ENCODE data around the gene BTN2A1.

Gene BTN2A1

GRCh38 chr6:26475823-26476729, 18.3 kb downstream of the BTN2A1 start:
- H3K9me3 ChIP-seq (ENCODE audit: control insufficient read depth, low read length), result no peaks in the 10 kb centered on the region
- H3K27ac ChIP-seq, result no peak overlapping the region
- H3K4me1 ChIP-seq, result peaks cover 4% of the 10 kb centered on the region
- no peak overlapping the region for H3K9ac ChIP-seq
- no peaks in the 10 kb centered on the region for H3K36me3 ChIP-seq (ENCODE audit: control insufficient read depth, insufficient read depth, low read length)
- TF ChIP-seq, protein P1, sequence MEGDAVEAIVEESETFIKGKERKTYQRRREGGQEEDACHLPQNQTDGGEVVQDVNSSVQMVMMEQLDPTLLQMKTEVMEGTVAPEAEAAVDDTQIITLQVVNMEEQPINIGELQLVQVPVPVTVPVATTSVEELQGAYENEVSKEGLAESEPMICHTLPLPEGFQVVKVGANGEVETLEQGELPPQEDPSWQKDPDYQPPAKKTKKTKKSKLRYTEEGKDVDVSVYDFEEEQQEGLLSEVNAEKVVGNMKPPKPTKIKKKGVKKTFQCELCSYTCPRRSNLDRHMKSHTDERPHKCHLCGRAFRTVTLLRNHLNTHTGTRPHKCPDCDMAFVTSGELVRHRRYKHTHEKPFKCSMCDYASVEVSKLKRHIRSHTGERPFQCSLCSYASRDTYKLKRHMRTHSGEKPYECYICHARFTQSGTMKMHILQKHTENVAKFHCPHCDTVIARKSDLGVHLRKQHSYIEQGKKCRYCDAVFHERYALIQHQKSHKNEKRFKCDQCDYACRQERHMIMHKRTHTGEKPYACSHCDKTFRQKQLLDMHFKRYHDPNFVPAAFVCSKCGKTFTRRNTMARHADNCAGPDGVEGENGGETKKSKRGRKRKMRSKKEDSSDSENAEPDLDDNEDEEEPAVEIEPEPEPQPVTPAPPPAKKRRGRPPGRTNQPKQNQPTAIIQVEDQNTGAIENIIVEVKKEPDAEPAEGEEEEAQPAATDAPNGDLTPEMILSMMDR (IDR thresholded peaks at IDR 0.05), result no peak
- no peak overlapping the region for H2AFZ ChIP-seq
- H3K4me3 ChIP-seq (ENCODE audit: low read depth, low read length), result no peak overlapping the region
- no peak overlapping the region for H3K4me2 ChIP-seq (ENCODE audit: low read length)
- H3K79me2 ChIP-seq, result no peaks in the 10 kb centered on the region
- no peaks in the 10 kb centered on the region for H3K27me3 ChIP-seq (ENCODE audit: control insufficient read depth, insufficient read depth, low read length)

- TF ChIP-seq, protein P1 (IDR thresholded peaks at IDR 0.05), result no peak
- Histone ChIP-seq H3K4me2 (ENCODE audit: low read length) (no peak overlapping the region), H3K4me1 (peaks cover 4% of the 10 kb centered on the region), H2AFZ (no peak overlapping the region), H3K9me3 (ENCODE audit: control insufficient read depth, low read length) (no peaks in the 10 kb centered on the region), H3K27me3 (ENCODE audit: control insufficient read depth, insufficient read depth, low read length) (no peaks in the 10 kb centered on the region), H3K4me3 (ENCODE audit: low read depth, low read length) (no peak overlapping the region), H3K27ac (no peak overlapping the region), H3K36me3 (ENCODE audit: control insufficient read depth, insufficient read depth, low read length) (no peaks in the 10 kb centered on the region), H3K9ac (no peak overlapping the region), H3K79me2 (no peaks in the 10 kb centered on the region)
Measured at GRCh38 chr6:26476896-26477295, 19.1 kb downstream of the BTN2A1 start.

DNA sequence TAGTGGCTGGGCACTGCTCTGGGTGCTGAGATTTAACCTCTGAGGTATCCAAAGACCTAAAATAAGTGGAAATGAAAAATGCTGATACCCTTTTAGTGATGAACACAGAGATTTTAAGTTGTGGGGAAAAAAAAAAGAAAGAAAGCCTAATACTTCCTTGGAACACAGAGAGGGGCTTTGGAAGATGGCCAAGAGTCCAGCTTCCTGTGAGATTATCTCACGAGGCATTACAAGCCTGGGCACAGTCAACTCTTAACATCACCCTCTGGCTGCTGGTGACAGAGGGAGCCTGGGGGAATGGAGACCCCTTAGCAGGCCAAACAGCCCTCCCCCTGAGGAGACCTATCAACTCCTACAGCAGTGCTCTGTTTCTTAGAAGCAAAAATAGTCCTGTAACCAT, 19.7 kb downstream of the BTN2A1 start:
- peaks cover 4% of the 10 kb centered on the region for H3K4me1 ChIP-seq
- H3K27ac ChIP-seq, result no peak overlapping the region
- TF ChIP-seq, protein P1 (IDR thresholded peaks at IDR 0.05), result no peak
- no peaks in the 10 kb centered on the region for H3K79me2 ChIP-seq
- no peaks in the 10 kb centered on the region for H3K9me3 ChIP-seq (ENCODE audit: control insufficient read depth, low read length)
- H3K9ac ChIP-seq, result no peak overlapping the region
- H3K4me3 ChIP-seq (ENCODE audit: low read depth, low read length), result no peak overlapping the region
- no peak overlapping the region for H3K4me2 ChIP-seq (ENCODE audit: low read length)
- no peak overlapping the region for H2AFZ ChIP-seq
- no peaks in the 10 kb centered on the region for H3K27me3 ChIP-seq (ENCODE audit: control insufficient read depth, insufficient read depth, low read length)
- H3K36me3 ChIP-seq (ENCODE audit: control insufficient read depth, insufficient read depth, low read length), result no peaks in the 10 kb centered on the region

- H3K4me2 ChIP-seq (ENCODE audit: low read length), result no peak overlapping the region
- peaks cover 4% of the 10 kb centered on the region for H3K4me1 ChIP-seq
- H3K9ac ChIP-seq, result no peak overlapping the region
- TF ChIP-seq, protein P1 (IDR thresholded peaks at IDR 0.05), result no peak
- H3K36me3 ChIP-seq (ENCODE audit: control insufficient read depth, insufficient read depth, low read length), result no peaks in the 10 kb centered on the region
- no peaks in the 10 kb centered on the region for H3K9me3 ChIP-seq (ENCODE audit: control insufficient read depth, low read length)
- H3K4me3 ChIP-seq (ENCODE audit: low read depth, low read length), result no peak overlapping the region
- no peak overlapping the region for H2AFZ ChIP-seq
- no peaks in the 10 kb centered on the region for H3K79me2 ChIP-seq
- H3K27ac ChIP-seq, result no peak overlapping the region
- no peaks in the 10 kb centered on the region for H3K27me3 ChIP-seq (ENCODE audit: control insufficient read depth, insufficient read depth, low read length)
Measured at GRCh38 chr6:26478100-26478984, 20.6 kb downstream of the BTN2A1 start.
